Activated CD4-positive, alpha-beta T cell treated with anti-CD3 and anti-CD28 coated beads for 1 hour (primary cell): ENCODE measurements around the gene C4orf50.

Experiments
- DNase-seq: peaks from one replicate; pipeline ENCODE4 v3.0.0-alpha.2; 2020

C4orf50 gene

DNA sequence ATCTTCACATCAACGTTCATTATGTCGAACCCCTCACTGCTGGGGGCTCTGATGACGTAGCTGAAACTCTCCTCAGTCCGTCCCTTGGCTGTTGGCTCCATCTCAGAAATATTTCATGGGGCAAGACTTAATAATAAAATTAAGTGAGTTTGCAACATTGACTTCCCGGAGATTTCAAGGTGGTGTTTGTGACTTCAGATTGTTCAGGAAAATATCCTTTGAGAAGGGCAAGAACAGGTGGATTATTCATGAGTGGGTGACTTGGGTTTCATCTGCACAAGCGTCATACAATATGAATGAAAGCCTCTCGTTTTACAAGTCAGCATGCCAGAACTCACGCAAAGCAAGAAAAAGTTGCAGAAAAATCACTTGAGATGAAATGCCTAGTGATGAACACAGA lies at the start of gene C4orf50:
Gene C4orf50, minus strand, starts transcription at position 101 of the 400 bp plus-strand sequence.
- no peak for DNase-seq

DNA sequence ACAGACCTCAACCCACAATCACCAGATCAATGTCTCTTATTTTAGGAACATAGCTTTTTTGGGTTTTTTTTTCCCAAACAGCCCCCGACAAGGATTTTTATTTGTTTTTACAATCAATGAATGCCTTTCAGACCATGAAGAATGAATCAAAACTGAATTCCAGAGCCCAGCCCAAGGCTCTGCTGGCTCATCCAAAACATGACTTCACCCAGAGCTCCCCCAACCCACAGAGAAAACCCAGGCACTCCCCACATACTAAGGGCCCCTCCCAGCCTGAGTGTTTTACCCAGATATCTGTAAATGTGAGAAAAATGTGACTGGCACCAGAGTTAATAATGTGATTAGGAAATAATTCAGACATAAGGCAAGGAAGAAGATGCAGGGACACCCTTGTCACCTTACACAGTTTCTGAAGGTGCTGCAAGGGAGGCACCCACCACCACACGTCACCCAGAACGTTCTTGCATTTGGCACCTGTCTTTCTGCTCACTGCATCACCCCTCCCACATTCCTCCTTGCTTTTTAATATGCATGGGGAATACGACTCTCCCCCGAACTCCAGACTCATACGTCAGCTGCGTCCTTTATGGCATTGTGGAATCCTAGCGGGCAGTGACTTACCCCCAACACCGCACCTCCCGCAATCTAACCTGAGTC lies 47.8 kb upstream of the C4orf50 start:
- no peak for DNase-seq

GRCh38 chr4:6065166-6065565 lies 46.9 kb upstream of the C4orf50 start:
- no peak for DNase-seq

DNA sequence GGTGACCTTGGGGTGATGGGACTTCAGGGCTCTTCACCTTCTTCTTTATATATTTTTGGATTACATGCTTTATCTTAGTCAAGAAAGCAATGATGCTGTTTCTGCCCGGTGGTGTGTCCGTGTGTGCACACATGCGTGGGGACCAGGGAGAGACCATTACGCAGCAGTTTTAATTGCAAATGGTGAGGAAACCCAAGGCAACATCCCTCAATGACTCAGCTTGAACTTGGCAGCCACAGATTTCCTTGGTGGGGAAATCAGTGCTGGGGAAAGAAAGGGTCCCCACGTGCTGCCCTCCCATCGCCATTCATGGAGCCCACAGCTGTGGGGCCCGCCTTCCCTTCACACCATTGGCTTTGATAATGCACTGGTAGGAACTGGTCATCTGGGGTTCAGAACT lies 46.2 kb upstream of the C4orf50 start:
- DNase-seq, result no peak

- no peak for DNase-seq
Measured at GRCh38 chr4:6063684-6064083, 45.5 kb upstream of the C4orf50 start.

- DNase-seq, result no peak
Measured at GRCh38 chr4:6062133-6062532, 43.9 kb upstream of the C4orf50 start.

GRCh38 chr4:6059375-6059805 lies 41.2 kb upstream of the C4orf50 start:
- no peak for DNase-seq

GRCh38 chr4:6058531-6059374 lies 40.5 kb upstream of the C4orf50 start:
- no peak for DNase-seq

GRCh38 chr4:6056976-6057766 lies 38.9 kb upstream of the C4orf50 start:
- DNase-seq, result no peak

GRCh38 chr4:6055436-6055835 lies 37.2 kb upstream of the C4orf50 start:
- no peak for DNase-seq

DNA sequence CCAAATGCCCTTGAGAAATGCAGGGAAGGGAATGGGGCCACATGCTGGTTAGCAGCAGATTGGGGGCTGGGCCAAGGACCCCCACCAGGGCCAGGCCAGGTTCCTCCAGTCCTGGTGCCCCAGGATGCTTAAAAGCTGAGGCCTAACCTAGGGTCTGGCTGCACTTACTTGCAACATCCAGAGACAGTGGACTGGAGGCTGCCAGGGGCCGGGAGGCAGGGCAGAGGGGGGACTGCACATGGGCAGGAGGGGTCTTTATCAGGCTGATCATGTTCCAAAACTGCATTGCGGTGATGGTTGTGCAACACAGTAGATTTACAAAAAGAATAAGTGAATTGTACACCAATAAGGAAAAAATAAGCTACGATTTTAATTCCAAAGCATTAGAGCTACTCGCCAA lies 36.8 kb upstream of the C4orf50 start:
- no peak for DNase-seq

DNA sequence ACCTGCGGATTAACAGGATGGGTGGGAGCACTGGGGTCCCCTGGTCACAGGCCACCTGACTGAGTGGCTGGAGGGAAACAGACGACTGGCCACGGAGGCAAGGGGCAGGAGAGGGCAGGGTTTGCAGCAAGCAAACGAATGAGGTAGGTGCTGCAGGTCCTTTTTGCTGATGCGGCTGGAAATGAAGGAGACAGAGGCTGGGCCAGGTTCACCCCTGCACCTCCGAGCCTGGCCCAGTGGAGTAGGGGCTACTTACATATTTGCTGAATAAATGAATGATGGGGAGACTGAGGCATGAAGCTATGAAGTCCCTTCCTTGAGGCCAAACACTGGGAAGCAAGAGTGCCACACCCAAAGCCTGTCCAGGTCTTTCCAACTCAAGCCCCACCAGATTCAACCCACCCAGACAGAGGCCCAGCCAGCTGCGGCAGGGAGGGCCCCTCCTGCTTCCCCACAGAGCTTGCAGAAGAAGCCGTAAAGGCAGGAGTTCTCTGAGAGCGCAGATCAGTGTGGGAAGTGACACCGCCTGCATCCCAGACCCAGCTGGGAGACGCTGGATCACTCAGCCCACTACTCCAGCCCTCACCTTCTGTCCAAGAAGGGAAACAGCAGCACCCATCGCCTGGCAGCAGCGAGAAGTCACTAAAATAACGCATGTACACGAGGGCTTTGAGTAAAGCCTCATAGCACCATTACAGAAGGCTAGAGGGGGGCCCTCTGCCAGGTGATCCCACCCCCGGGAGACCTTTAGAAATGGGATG lies 36.1 kb upstream of the C4orf50 start:
- DNase-seq, result no peak

GRCh38 chr4:6052679-6053078 lies 34.4 kb upstream of the C4orf50 start:
- DNase-seq, result no peak

DNA sequence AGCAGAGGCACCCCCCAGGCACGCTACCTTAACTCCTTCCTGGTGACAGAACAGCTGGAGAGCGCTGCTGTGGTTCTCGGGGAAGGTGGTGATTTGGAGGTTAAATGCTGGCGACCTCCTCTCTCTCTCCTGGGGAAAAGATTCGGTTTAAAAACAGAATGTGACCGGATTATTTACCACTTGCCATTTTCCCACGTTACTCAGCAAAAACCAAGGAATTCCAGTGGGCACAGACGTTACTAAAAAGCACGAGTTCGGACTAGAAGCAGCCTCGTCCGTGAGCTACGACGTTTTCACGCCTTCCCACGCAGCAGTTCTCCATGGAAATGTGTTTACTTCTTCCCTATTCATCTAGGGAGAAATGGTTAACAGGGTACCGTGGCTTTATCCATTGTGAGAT lies 32.3 kb upstream of the C4orf50 start:
- no peak for DNase-seq

DNA sequence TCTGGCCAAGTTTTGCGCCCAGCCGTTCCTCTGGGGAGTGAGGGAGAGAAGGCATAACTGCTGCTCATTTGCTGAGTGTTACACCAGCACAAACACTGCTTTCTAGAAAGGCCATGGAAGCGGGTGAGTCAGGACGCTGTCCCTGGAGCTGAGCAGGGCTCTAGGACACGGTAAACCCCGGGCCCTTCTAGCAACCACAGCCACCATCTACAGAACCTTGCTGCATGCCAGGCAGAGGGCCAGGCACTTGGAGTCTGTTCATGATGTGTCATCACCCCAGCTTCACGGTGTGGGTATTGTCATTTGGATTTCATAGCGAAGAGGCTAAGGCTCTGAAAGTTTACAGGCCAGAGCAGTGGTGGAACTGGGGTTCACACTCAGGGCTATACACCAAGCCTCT lies 31.8 kb upstream of the C4orf50 start:
- DNase-seq, result no peak

- DNase-seq, result no peak
Measured at GRCh38 chr4:6049278-6049677, 31.0 kb upstream of the C4orf50 start.

- DNase-seq, result no peak
Measured at GRCh38 chr4:6048537-6048936, 30.3 kb upstream of the C4orf50 start.

DNA sequence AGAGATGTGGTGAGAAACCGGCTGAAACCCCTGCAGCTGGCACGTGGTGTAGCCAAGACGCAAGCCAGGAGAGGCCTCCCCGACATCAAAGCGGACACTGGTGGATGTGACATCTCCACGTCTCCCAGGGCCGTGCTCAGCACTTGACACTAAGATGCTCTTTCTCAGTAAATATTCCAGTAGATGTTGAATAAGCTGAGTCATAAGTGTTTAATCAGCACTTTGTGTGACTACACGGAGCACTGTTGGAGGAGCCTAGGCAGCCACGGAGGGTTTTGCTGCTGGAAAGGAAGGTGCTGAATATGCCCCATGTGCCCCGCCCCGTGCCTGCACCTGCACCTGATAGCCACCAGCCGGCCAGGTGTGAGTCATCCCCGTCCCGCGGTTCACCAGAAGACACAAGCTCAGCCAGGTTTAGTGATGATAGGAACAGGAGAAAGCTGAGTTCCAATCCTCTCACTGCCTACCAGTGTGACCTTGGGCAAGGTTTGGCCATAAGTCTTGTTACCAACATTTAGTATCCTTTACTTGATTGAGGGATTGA lies 29.0 kb upstream of the C4orf50 start:
- DNase-seq, result no peak

GRCh38 chr4:6046526-6047129 lies 28.4 kb upstream of the C4orf50 start:
- no peak for DNase-seq

- DNase-seq, result no peak
Measured at GRCh38 chr4:6044805-6045204, 26.6 kb upstream of the C4orf50 start.

- no peak for DNase-seq
Measured at GRCh38 chr4:6044276-6044675, 26.0 kb upstream of the C4orf50 start.

DNA sequence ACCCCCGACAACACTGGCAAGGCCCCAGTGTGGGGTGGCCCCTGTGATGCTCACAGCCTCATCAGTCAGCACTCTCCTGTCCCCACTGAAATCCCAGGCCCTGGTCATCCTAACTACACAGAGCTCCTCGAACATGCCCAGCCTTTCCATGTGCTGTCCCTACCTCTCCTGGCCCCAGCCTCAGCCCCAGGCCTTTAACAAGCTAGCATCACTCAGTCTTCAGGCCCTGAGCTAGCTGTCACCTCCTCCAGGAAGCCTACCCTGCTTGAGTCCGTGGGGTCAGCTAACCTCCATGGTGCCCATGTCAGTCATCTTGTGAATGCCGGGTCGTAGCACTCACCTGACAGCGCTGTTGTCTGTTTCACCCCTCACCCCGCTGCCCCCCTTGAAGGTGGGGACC lies 25.6 kb upstream of the C4orf50 start:
- DNase-seq, result no peak
